ENCODE measurements around the gene DDX5.
A peak's percentile ranks its signal among the peaks of the same experiment; 100 is the strongest.

Gene DDX5

DNA sequence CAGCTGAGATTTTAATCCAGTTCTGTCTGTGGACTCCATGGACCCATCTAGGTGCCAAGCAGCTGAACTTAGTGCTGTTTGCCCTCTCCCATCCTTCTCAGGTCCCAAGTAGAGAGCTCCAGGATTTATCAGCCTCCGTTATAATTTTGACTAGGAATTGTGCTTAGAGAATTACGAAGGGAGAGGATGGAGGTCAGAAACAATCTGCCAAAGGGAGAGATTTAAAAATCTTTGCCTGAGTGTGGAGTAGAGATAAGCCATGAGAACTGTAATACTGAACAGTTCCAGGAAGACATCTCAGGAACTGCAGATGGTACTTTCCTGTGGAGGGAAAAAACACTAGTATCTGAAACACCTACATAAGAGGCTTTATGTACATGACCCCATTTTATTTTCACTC, 27.7 kb upstream of the DDX5 start:
- in situ Hi-C loops (cut with HindIII; ENCODE audit: low pct_unique_long_range_greater_than_20kb, low sequenced_read_pairs), result no loop called here
- TF ChIP-seq JUND (IDR thresholded peaks at IDR 0.05; ENCODE audit: low read depth), result no peak
- no peak for DNase-seq (ENCODE audit: low read depth in 1 of 2, low spot score in 1 of 2)

DNA sequence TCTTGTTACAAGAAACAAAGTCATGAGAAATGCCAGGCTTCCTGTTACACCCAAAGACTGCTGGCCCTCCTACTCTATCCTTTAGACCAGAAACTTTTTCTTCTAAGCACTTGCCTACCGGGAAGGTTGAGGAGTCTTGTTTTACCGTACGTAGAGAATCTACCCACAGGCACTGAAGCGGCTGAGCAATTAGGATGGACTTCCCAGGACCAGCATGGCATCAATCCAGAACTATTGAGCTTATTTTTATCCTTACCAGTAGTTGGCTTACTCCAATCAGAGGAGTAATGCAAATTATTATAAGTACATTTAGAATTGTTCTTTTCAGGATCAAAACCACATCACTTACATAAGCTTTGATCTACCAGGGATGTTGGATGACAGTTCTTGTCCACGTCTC, 26.3 kb upstream of the DDX5 start:
- no peak for DNase-seq (ENCODE audit: low read depth in 1 of 2, low spot score in 1 of 2)
- TF ChIP-seq JUND (IDR thresholded peaks at IDR 0.05; ENCODE audit: low read depth), result no peak
- in situ Hi-C loops (cut with HindIII; ENCODE audit: low pct_unique_long_range_greater_than_20kb, low sequenced_read_pairs), result no loop called here

- no peak for TF ChIP-seq JUND (IDR thresholded peaks at IDR 0.05; ENCODE audit: low read depth)
- no peak for DNase-seq (ENCODE audit: low read depth in 1 of 2, low spot score in 1 of 2)
- in situ Hi-C loops (cut with HindIII; ENCODE audit: low pct_unique_long_range_greater_than_20kb, low sequenced_read_pairs), result no loop called here
Observed at GRCh38 chr17:64531955-64532371, 25.9 kb upstream of the DDX5 start.

- DNase-seq (ENCODE audit: low read depth in 1 of 2, low spot score in 1 of 2), result no peak
- in situ Hi-C loops (cut with HindIII; ENCODE audit: low pct_unique_long_range_greater_than_20kb, low sequenced_read_pairs), result no loop called here
- no peak for TF ChIP-seq JUND (IDR thresholded peaks at IDR 0.05; ENCODE audit: low read depth)
Observed at GRCh38 chr17:64529221-64529620, 23.1 kb upstream of the DDX5 start.

DNA sequence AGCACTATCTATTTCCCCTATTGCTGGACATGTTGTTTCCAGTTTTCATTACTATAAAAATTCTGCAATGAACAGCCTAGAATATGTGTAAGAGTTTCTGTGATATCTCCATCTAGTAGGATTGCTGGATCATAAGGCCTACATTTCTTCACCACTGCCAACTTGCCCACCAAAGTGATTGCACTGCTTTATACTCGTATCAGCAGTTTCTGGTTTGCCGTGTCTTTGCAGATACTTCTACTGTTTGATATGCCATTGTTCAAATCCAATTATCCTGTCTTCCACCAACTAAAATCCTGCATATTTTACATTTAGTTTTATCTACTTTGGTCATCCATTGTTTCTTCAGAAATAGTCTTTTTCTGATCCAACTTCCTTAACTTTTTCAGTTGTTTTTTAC, 21.8 kb upstream of the DDX5 start:
- in situ Hi-C loops (cut with HindIII; ENCODE audit: low pct_unique_long_range_greater_than_20kb, low sequenced_read_pairs), result no loop called here
- DNase-seq (ENCODE audit: low read depth in 1 of 2, low spot score in 1 of 2), result no peak
- TF ChIP-seq JUND (IDR thresholded peaks at IDR 0.05; ENCODE audit: low read depth), result no peak

- DNase-seq (ENCODE audit: low read depth in 1 of 2, low spot score in 1 of 2), result no peak
- no peak for TF ChIP-seq JUND (IDR thresholded peaks at IDR 0.05; ENCODE audit: low read depth)
- in situ Hi-C loops (cut with HindIII; ENCODE audit: low pct_unique_long_range_greater_than_20kb, low sequenced_read_pairs), result no loop called here
Observed at GRCh38 chr17:64520359-64520758, 14.3 kb upstream of the DDX5 start.

DNA sequence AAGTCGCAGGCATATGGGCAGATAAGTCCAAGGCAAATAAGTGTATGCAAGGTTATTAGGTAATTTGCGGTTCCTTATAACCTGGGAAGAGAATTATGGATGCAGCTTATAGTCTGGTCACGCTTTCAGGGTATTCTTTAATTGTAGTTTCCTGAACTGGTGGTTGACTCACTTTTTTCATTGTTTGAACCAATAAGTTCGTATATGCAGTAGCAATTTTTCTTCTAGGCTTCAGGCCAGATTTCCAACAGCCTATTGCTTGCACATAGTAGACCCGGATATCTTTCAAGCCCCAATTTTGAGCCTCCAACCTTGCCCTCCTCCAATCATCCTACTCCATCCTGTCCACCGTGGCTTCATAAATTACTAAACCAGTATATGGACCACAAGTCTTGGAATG, 13.5 kb upstream of the DDX5 start:
- in situ Hi-C loops (cut with HindIII; ENCODE audit: low pct_unique_long_range_greater_than_20kb, low sequenced_read_pairs), result no loop called here
- no peak for DNase-seq (ENCODE audit: low read depth in 1 of 2, low spot score in 1 of 2)
- no peak for TF ChIP-seq JUND (IDR thresholded peaks at IDR 0.05; ENCODE audit: low read depth)

GRCh38 chr17:64515829-64516228, 9.7 kb upstream of the DDX5 start:
- in situ Hi-C loops (cut with HindIII; ENCODE audit: low pct_unique_long_range_greater_than_20kb, low sequenced_read_pairs), result no loop called here
- no peak for TF ChIP-seq JUND (IDR thresholded peaks at IDR 0.05; ENCODE audit: low read depth)
- DNase-seq (ENCODE audit: low read depth in 1 of 2, low spot score in 1 of 2), result no peak

DNA sequence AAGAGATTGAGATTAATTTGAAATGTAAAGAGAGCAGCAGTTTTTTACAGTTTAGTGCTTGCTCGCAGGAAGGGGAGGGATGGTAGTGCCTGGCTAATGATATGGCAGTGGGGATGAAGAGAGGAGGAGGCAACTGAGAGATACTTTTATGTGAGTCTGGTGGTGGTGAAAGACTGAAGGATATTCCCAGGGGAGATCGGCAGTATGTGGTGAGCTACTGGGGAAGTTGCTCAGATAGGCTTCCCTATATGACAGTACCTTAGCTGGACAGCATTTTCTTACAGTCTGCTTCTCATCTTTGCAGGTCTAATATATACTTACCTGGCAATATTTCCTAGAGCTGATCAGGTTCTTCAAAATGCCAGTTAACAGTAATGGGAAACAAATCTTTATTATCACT, 9.3 kb upstream of the DDX5 start:
- no peak for DNase-seq (ENCODE audit: low read depth in 1 of 2, low spot score in 1 of 2)
- in situ Hi-C loops (cut with HindIII; ENCODE audit: low pct_unique_long_range_greater_than_20kb, low sequenced_read_pairs), result no loop called here
- no peak for TF ChIP-seq JUND (IDR thresholded peaks at IDR 0.05; ENCODE audit: low read depth)

- in situ Hi-C loops (cut with HindIII; ENCODE audit: low pct_unique_long_range_greater_than_20kb, low sequenced_read_pairs), result no loop called here
- no peak for TF ChIP-seq JUND (IDR thresholded peaks at IDR 0.05; ENCODE audit: low read depth)
- no peak for DNase-seq (ENCODE audit: low read depth in 1 of 2, low spot score in 1 of 2)
Observed at GRCh38 chr17:64509179-64509578, 3.1 kb upstream of the DDX5 start.

DNA sequence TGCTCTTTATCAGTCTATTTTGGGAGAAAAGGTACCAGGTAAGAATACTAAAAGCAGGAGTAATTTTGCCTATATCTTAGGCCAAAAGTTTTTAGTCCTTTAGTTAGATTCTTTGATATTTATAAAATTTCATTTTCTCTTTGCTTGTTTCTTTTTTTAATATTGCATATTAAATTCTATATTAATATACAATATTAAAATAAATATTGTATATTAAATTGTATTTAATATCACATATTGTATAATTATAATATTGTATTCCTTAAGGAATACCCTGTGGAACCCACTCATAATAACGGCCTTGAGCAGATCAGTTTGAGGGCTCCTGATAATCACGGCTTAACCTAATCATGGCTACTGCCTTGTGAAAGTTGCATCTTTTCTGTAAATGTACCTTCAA, 2.6 kb upstream of the DDX5 start:
- in situ Hi-C loops (cut with HindIII; ENCODE audit: low pct_unique_long_range_greater_than_20kb, low sequenced_read_pairs), result no loop called here
- no peak for DNase-seq (ENCODE audit: low read depth in 1 of 2, low spot score in 1 of 2)
- no peak for TF ChIP-seq JUND (IDR thresholded peaks at IDR 0.05; ENCODE audit: low read depth)

- DNase-seq (ENCODE audit: low read depth in 1 of 2, low spot score in 1 of 2), result peak; percentile 64 to 86
- TF ChIP-seq JUND (IDR thresholded peaks at IDR 0.05; ENCODE audit: low read depth), result no peak
- in situ Hi-C loops (cut with HindIII; ENCODE audit: low pct_unique_long_range_greater_than_20kb, low sequenced_read_pairs), result no loop called here
Observed at GRCh38 chr17:64507413-64507782, 1.3 kb upstream of the DDX5 start.

- in situ Hi-C loops (cut with HindIII; ENCODE audit: low pct_unique_long_range_greater_than_20kb, low sequenced_read_pairs), result no loop called here
- no peak for TF ChIP-seq JUND (IDR thresholded peaks at IDR 0.05; ENCODE audit: low read depth)
- DNase-seq (ENCODE audit: low read depth in 1 of 2, low spot score in 1 of 2), result peak; percentile 82 to 98
Observed at GRCh38 chr17:64506576-64507412, 705 bp upstream of the DDX5 start, which contains the start of gene CEP95. TSS of gene CEP95 (plus strand) at chr17:64506977. CDS start at chr17:64507098, 121 bp downstream.

Measured in T47D (cell line).